IPS-20b (cell line): ENCODE data around the gene KRTAP4-3.
"Not testable (repeated sequence)": the region's sequence is repeated elsewhere in the genome, so short reads cannot be mapped to it uniquely, and the experiment has no call there.

Source experiments
- H3K27ac ChIP-seq: one replicate; pipeline ENCODE4 v1.5.1; 2013; ENCODE audit warnings: low read length
- H3K27me3 ChIP-seq: 2 replicates; pipeline ENCODE4 v1.6.1; 2013; ENCODE audit warnings: mild to moderate bottlenecking, low read length, inconsistent platforms; ENCODE audit not compliant: insufficient read depth
- H3K36me3 ChIP-seq: 2 replicates; pipeline ENCODE4 v1.6.1; 2013; ENCODE audit warnings: low read depth, mild to moderate bottlenecking, inconsistent platforms, low read length, moderate library complexity; ENCODE audit not compliant: insufficient read depth
- H3K4me1 ChIP-seq: 2 replicates; pipeline ENCODE4 v1.6.1; 2013; ENCODE audit warnings: mild to moderate bottlenecking, control low read depth, inconsistent platforms, low read length, moderate library complexity; ENCODE audit not compliant: insufficient read depth
- H3K4me3 ChIP-seq: 2 replicates; pipeline ENCODE4 v1.5.1; 2013; ENCODE audit warnings: mild to moderate bottlenecking, low read length, inconsistent platforms
- H3K9ac ChIP-seq: 2 replicates; pipeline ENCODE4 v1.6.1; 2013; ENCODE audit warnings: low read depth, mild to moderate bottlenecking, inconsistent platforms, low read length, moderate library complexity
- H3K9me3 ChIP-seq: 2 replicates; pipeline ENCODE4 v1.6.1; 2013; ENCODE audit warnings: mild to moderate bottlenecking, low read depth, low read length, inconsistent platforms; ENCODE audit not compliant: insufficient read depth

Gene KRTAP4-3

DNA sequence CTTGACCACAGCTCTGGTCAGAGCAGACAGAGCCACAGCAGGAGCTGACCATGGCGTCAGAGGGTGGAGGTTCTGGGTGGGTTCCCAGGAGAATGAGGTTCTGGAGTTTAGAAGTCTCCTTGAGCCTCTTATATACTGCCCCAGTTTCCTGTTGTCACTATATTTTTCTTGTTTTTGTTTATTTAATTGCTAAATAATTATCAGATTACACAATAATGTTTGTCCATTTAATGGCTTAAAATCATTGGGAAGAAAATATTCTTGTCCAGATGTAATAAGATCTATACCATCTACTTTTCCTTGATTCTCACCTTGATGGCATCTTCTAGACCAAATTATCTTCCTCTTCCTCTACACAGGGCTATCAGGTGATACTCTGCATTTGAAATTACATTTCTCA is at the start of gene KRTAP4-3:
Gene KRTAP4-3, minus strand, starts transcription at position 101 of the 400 bp plus-strand sequence. Its CDS starts 49 bp downstream, at position 52.
- Histone ChIP-seq H3K27me3 (no peaks in the 10 kb centered on the region), H3K9me3 (no peaks in the 10 kb centered on the region), H3K36me3 (no peaks in the 10 kb centered on the region), H3K27ac (no peak within 1 kb of the TSS), H3K4me1 (no peaks in the 10 kb centered on the region), H3K9ac (no peak within 1 kb of the TSS), H3K4me3 (no peak within 1 kb of the TSS)

- Histone ChIP-seq H3K4me1 (no peaks in the 10 kb centered on the region), H3K27ac (no peak overlapping the region), H3K27me3 (no peaks in the 10 kb centered on the region), H3K36me3 (no peaks in the 10 kb centered on the region), H3K9me3 (no peaks in the 10 kb centered on the region), H3K4me3 (no peak overlapping the region), H3K9ac (no peak overlapping the region)
Measured at GRCh38 chr17:41215681-41216080, 47.7 kb upstream of the KRTAP4-3 start.

- no peaks in the 10 kb centered on the region for H3K27me3 ChIP-seq
- H3K27ac ChIP-seq, result no peak overlapping the region
- no peaks in the 10 kb centered on the region for H3K36me3 ChIP-seq
- no peak overlapping the region for H3K4me3 ChIP-seq
- H3K9me3 ChIP-seq, result no peaks in the 10 kb centered on the region
- H3K4me1 ChIP-seq, result no peaks in the 10 kb centered on the region
- H3K9ac ChIP-seq, result no peak overlapping the region
Measured at GRCh38 chr17:41212524-41213169, 44.6 kb upstream of the KRTAP4-3 start.

DNA sequence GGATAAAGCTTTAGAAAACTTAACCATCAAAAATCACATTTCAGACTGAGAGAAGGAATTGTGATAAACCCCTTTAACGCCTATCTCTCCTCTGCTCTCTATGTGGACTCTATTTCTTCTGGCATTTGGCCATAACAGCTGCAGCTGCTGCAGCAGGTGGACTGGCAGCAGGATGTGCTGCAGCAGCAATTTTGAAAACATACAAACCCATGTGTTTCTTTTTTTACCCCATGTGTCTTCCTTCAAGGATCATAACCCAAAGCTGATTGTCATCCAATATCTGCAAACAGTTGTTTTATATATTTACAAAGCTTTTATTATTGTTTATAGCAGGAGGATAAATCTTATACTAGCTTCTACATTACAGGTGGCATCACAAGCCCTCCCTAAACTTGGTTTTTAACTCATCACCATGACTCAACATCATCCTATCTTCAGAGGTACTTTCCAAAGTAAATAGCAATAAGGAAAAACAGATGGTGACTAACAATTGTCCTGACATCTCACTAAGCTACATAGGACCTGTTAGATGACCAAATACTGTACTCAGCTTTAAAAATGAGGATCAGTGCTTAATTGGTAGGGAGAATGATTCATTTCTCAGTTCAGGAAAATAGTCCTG is 43.9 kb upstream of the KRTAP4-3 start:
- H3K9me3 ChIP-seq, result peaks cover 4% of the 10 kb centered on the region; the same call in 1 of the 2 replicates
- H3K9ac ChIP-seq, result no peak overlapping the region
- no peaks in the 10 kb centered on the region for H3K4me1 ChIP-seq
- no peaks in the 10 kb centered on the region for H3K27me3 ChIP-seq
- no peak overlapping the region for H3K27ac ChIP-seq
- H3K36me3 ChIP-seq, result no peaks in the 10 kb centered on the region
- no peak overlapping the region for H3K4me3 ChIP-seq

GRCh38 chr17:41199421-41200078 is 31.5 kb upstream of the KRTAP4-3 start:
- H3K4me1 ChIP-seq, result no peaks in the 10 kb centered on the region
- no peak overlapping the region for H3K27ac ChIP-seq
- H3K27me3 ChIP-seq, result no peaks in the 10 kb centered on the region
- H3K4me3 ChIP-seq, result no peak overlapping the region
- H3K36me3 ChIP-seq, result no peaks in the 10 kb centered on the region
- no peak overlapping the region for H3K9ac ChIP-seq
- no peaks in the 10 kb centered on the region for H3K9me3 ChIP-seq

GRCh38 chr17:41196068-41196467 is 28.0 kb upstream of the KRTAP4-3 start:
- no peak overlapping the region for H3K9ac ChIP-seq
- H3K4me1 ChIP-seq, result no peaks in the 10 kb centered on the region
- no peaks in the 10 kb centered on the region for H3K36me3 ChIP-seq
- H3K4me3 ChIP-seq, result no peak overlapping the region
- no peaks in the 10 kb centered on the region for H3K27me3 ChIP-seq
- no peak overlapping the region for H3K27ac ChIP-seq
- H3K9me3 ChIP-seq, result no peaks in the 10 kb centered on the region

DNA sequence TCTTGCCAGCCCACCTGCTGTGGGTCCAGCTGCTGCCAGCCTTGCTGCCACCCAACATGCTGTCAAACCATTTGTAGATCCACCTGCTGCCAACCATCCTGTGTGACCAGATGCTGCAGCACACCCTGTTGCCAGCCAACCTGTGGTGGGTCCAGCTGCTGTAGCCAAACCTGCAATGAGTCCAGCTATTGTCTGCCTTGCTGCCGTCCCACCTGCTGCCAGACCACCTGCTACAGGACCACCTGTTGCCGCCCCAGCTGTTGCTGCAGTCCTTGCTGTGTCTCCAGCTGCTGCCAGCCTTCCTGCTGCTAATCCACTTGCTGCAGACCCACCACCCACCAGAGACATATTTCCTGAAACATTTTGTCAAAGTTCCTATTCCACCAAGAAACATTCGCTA is 22.3 kb upstream of the KRTAP4-3 start:
- Histone ChIP-seq H3K4me3 (no peak overlapping the region), H3K27me3 (no peaks in the 10 kb centered on the region), H3K36me3 (no peaks in the 10 kb centered on the region), H3K27ac (no peak overlapping the region), H3K9me3 (no peaks in the 10 kb centered on the region), H3K4me1 (no peaks in the 10 kb centered on the region), H3K9ac (no peak overlapping the region)

GRCh38 chr17:41189837-41190318 is 21.9 kb upstream of the KRTAP4-3 start, which contains the start of gene KRTAP9-1:
KRTAP9-1 (plus strand) TSS chr17:41189887; CDS start chr17:41189887, 0 bp downstream.
- not testable (repeated sequence) for H3K27ac ChIP-seq, H3K36me3 ChIP-seq, H3K4me1 ChIP-seq, H3K9me3 ChIP-seq, H3K4me3 ChIP-seq, H3K27me3 ChIP-seq, H3K9ac ChIP-seq

- H3K27me3 ChIP-seq, result no peaks in the 10 kb centered on the region
- H3K4me3 ChIP-seq, result no peak overlapping the region
- no peaks in the 10 kb centered on the region for H3K9me3 ChIP-seq
- no peaks in the 10 kb centered on the region for H3K4me1 ChIP-seq
- no peak overlapping the region for H3K27ac ChIP-seq
- no peak overlapping the region for H3K9ac ChIP-seq
- H3K36me3 ChIP-seq, result no peaks in the 10 kb centered on the region
Measured at GRCh38 chr17:41186872-41187271, 18.9 kb upstream of the KRTAP4-3 start.

- Histone ChIP-seq H3K27ac (no peak overlapping the region), H3K9me3 (no peaks in the 10 kb centered on the region), H3K36me3 (no peaks in the 10 kb centered on the region), H3K27me3 (no peaks in the 10 kb centered on the region), H3K4me1 (no peaks in the 10 kb centered on the region), H3K9ac (no peak overlapping the region), H3K4me3 (no peak overlapping the region)
Measured at GRCh38 chr17:41185001-41185400, 17.0 kb upstream of the KRTAP4-3 start.

DNA sequence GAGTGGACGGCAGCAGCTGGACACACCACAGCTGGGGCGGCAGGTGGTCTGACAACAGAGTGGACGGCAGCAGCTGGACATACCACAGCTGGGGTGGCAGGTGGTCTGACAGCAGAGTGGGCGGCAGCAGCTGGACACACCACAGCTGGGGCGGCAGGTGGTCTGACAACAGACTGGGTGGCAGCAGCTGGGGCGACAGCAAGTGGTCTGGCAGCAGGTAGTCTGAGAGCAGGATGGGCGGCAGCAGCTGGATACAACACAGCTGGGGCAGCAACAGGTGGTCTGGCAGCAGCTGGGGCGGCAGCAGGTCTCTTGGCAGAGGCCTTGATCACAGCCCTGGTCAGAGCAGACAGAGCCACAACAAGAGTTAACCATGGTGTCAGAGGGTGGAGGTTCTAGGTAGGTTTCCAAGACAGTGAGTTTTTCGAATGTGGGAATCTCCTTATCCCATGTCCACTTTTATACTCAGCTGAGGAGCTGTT is 16.5 kb upstream of the KRTAP4-3 start, which contains the start of gene KRTAP4-1:
Gene KRTAP4-1, minus strand, starts transcription at position 432 of the 482 bp plus-strand sequence. Its CDS starts 57 bp downstream, at position 375.
- Histone ChIP-seq H3K27me3 (no peaks in the 10 kb centered on the region), H3K9me3 (no peaks in the 10 kb centered on the region), H3K36me3 (no peaks in the 10 kb centered on the region), H3K4me1 (no peaks in the 10 kb centered on the region), H3K27ac (no peak within 1 kb of the TSS), H3K9ac (no peak within 1 kb of the TSS), H3K4me3 (no peak within 1 kb of the TSS)
